HL-60/S4 (cell line): ENCODE measurements around the gene UBXN6.

ENCODE experiments used
- in situ Hi-C: fragments of 300-500 bp; cut with MboI; formaldehyde crosslinking; loops from 2 replicates; pipeline ENCODE4 v1.14.3; 2022; ENCODE audit warnings: low sequenced_read_pairs

The UBXN6 gene

GRCh38 chr19:4413588-4413987, 44.0 kb downstream of the UBXN6 start:
- in situ Hi-C loops, result no loop called here

GRCh38 chr19:4409123-4409933, 48.3 kb downstream of the UBXN6 start:
- in situ Hi-C loops, result no loop called here

- in situ Hi-C loops, result no loop called here
These were observed 51.0 kb downstream of the UBXN6 start for GRCh38 chr19:4406626-4407025.

GRCh38 chr19:4405977-4406376, 51.6 kb downstream of the UBXN6 start:
- in situ Hi-C loops, result no loop called here

GRCh38 chr19:4403005-4403761, 54.4 kb downstream of the UBXN6 start:
- in situ Hi-C loops, result no loop called here

GRCh38 chr19:4402171-4403004, 55.2 kb downstream of the UBXN6 start, which contains the start of gene CHAF1A:
Gene CHAF1A, plus strand, starts transcription at chr19:4402640. Its CDS starts 123 bp downstream, at chr19:4402763.
- in situ Hi-C loops, result no loop called here

- in situ Hi-C loops, result no loop called here
These were observed 55.8 kb downstream of the UBXN6 start for GRCh38 chr19:4401769-4402170.

GRCh38 chr19:4400135-4400936, 57.3 kb downstream of the UBXN6 start, which contains the start of gene SH3GL1:
Gene SH3GL1, minus strand, starts transcription at chr19:4400547. Its CDS starts 179 bp downstream, at chr19:4400368.
- in situ Hi-C loops, result no loop called here

- in situ Hi-C loops, result no loop called here
These were observed 57.8 kb downstream of the UBXN6 start for GRCh38 chr19:4399812-4400134.

- in situ Hi-C loops, result no loop called here
These were observed 60.4 kb downstream of the UBXN6 start for GRCh38 chr19:4396949-4397783.
